GM23338 (cell line): Measurements from ENCODE around the gene CRAMP1.

Experiments
- CTCF ChIP-seq, 2 experiments: fragments of 200-600 bp in 1 of 2; sonication (generic) in 1 of 2; conservative IDR thresholded peaks; 2 replicates each; pipeline versions ENCODE4 v1.5.1 to v1.6.1; 2016 to 2017; ENCODE audit warnings: antibody characterized with exemption in 2 of 2, low read depth in 2 of 2, mild to moderate bottlenecking in 2 of 2, moderate library complexity in 1 of 2
- NANOG ChIP-seq: IDR thresholded peaks from 2 replicates; pipeline ENCODE4 v1.6.1; 2016; ENCODE audit warnings: antibody characterized with exemption, borderline replicate concordance

DNA sequence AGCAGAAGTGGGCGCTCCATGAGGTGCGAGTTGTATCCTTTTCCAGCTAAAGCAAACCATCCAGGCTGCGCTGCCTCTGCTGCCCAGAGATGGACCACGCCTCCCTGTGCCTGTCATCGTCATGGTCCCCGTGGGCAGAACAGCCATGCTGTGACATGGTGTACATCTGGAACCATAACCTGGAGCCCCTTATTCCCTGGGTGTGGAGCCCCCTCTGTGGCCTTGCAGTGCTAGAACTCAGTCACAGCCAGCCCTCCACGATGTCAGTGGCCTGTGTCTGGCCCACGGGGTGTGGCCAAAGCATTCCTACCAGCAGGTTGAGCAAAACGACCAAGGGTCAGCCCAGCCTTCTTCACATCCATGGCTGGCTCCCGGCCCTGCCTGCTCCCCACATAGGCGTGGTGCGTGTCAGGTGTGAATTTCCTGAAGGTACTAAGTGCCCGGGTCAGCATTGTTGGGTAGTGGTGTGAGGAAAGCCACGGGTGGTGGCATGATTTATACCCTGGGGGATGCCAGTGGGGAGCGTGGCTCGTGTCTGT, 43.2 kb downstream of the CRAMP1 start:
- no peak for TF ChIP-seq CTCF (conservative IDR thresholded peaks at IDR 0.05; ENCODE audit: low read depth in 2 of 2)
- TF ChIP-seq NANOG, result no peak
